Neural cell (in vitro differentiated cells): Measurements from ENCODE around the gene SLC6A3.

Source experiments
- EP300 ChIP-seq: fragments of 450-650 bp; conservative IDR thresholded peaks from 2 replicates; pipeline ENCODE4 v1.6.1; 2014; ENCODE audit warnings: antibody characterized with exemption, mild to moderate bottlenecking, moderate library complexity; ENCODE audit not compliant: poor library complexity, severe bottlenecking
- EZH2 ChIP-seq: fragments of 200-600, 300-800 bp; shearing (Covaris generic), sonication (generic); IDR thresholded peaks from 2 replicates; pipeline ENCODE4 v1.6.1; 2014; ENCODE audit warnings: antibody characterized with exemption, low read length, borderline replicate concordance, mild to moderate bottlenecking; ENCODE audit not compliant: insufficient read depth, poor library complexity, severe bottlenecking
- POLR2AphosphoS5 ChIP-seq: IDR thresholded peaks from 2 replicates; pipeline ENCODE4 v1.6.1; 2012
- RAD21 ChIP-seq: fragments of 450-650 bp; conservative IDR thresholded peaks from 2 replicates; pipeline ENCODE4 v1.6.1; 2014; ENCODE audit warnings: antibody characterized with exemption, mild to moderate bottlenecking, moderate library complexity
- SMC3 ChIP-seq: fragments of 450-650 bp; conservative IDR thresholded peaks from 2 replicates; pipeline ENCODE4 v1.6.1; 2014; ENCODE audit warnings: antibody characterized with exemption, mild to moderate bottlenecking, moderate library complexity; ENCODE audit not compliant: poor library complexity
- TAF1 ChIP-seq: IDR thresholded peaks from 2 replicates; pipeline ENCODE4 v1.6.1; 2012; ENCODE audit warnings: low read depth
- TF ChIP-seq, protein P1 (sequence below): IDR thresholded peaks from 2 replicates; pipeline ENCODE4 v1.6.1; 2012; ENCODE audit warnings: borderline replicate concordance
- TF ChIP-seq, protein P2 (sequence below): fragments of 450-650 bp; IDR thresholded peaks from 2 replicates; pipeline ENCODE4 v1.5.1; 2014; ENCODE audit warnings: antibody characterized with exemption, mild to moderate bottlenecking, moderate library complexity; ENCODE audit not compliant: poor library complexity, severe bottlenecking

DNA sequence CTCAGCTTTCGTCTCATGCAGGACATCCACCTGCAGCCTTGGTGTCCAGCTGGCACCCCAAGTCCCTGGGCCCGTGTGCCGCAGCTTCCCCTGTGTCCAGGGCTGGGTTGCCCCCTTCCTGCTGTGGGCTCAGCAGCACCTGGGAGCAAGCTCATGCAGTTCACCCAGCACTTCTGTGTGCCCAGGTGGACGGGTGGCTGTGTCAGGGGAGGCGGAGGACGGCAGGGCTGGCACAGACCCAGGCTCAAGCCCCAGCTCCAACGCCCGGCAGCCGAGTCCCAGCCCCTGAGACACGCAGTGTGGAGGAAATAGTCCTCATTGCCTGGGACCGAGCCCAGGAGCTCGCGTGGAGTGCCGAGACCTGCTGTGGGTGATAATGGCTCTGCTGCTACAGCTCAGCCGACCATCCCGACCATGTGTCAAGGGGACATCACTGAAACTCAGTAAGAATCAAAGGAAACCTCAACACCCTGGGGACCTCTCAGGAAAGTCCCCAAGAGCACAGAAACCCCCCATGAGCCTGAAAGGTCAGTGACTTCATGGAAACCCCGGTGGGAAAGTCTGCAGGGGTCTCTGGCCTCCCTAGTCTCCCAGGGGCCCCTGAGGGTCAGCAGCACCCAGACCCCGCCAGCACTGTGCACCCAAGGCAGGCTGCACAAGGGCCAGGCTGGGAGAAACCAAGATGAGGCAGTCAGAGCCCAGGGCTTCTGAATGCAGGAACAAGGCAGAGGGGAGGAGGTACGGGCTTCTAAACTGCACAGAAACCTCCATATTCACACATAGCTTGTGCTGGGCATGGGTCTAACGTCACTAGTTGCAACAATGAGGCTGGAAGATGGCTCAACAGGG is 39.7 kb upstream of the SLC6A3 start:
- TF ChIP-seq POLR2AphosphoS5 (no peak), EP300 (no peak), EZH2 (no peak), RAD21 (no peak), TAF1 (no peak), SMC3 (no peak)
- TF ChIP-seq, protein P1, sequence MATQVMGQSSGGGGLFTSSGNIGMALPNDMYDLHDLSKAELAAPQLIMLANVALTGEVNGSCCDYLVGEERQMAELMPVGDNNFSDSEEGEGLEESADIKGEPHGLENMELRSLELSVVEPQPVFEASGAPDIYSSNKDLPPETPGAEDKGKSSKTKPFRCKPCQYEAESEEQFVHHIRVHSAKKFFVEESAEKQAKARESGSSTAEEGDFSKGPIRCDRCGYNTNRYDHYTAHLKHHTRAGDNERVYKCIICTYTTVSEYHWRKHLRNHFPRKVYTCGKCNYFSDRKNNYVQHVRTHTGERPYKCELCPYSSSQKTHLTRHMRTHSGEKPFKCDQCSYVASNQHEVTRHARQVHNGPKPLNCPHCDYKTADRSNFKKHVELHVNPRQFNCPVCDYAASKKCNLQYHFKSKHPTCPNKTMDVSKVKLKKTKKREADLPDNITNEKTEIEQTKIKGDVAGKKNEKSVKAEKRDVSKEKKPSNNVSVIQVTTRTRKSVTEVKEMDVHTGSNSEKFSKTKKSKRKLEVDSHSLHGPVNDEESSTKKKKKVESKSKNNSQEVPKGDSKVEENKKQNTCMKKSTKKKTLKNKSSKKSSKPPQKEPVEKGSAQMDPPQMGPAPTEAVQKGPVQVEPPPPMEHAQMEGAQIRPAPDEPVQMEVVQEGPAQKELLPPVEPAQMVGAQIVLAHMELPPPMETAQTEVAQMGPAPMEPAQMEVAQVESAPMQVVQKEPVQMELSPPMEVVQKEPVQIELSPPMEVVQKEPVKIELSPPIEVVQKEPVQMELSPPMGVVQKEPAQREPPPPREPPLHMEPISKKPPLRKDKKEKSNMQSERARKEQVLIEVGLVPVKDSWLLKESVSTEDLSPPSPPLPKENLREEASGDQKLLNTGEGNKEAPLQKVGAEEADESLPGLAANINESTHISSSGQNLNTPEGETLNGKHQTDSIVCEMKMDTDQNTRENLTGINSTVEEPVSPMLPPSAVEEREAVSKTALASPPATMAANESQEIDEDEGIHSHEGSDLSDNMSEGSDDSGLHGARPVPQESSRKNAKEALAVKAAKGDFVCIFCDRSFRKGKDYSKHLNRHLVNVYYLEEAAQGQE, result no peak
- TF ChIP-seq, protein P2, sequence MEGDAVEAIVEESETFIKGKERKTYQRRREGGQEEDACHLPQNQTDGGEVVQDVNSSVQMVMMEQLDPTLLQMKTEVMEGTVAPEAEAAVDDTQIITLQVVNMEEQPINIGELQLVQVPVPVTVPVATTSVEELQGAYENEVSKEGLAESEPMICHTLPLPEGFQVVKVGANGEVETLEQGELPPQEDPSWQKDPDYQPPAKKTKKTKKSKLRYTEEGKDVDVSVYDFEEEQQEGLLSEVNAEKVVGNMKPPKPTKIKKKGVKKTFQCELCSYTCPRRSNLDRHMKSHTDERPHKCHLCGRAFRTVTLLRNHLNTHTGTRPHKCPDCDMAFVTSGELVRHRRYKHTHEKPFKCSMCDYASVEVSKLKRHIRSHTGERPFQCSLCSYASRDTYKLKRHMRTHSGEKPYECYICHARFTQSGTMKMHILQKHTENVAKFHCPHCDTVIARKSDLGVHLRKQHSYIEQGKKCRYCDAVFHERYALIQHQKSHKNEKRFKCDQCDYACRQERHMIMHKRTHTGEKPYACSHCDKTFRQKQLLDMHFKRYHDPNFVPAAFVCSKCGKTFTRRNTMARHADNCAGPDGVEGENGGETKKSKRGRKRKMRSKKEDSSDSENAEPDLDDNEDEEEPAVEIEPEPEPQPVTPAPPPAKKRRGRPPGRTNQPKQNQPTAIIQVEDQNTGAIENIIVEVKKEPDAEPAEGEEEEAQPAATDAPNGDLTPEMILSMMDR, result no peak
